Neutrophil (primary cell): Measurements from ENCODE around the gene CLEC20A.

Source experiments
- H3K27ac ChIP-seq: fragments of 200-600 bp; sonication (generic); 2 replicates; pipeline ENCODE4 v1.5.1; 2016; ENCODE audit warnings: mild to moderate bottlenecking, moderate library complexity
- H3K27me3 ChIP-seq: fragments of 200-600 bp; sonication (generic); 2 replicates; pipeline ENCODE4 v1.6.0; 2016; ENCODE audit warnings: mild to moderate bottlenecking
- H3K36me3 ChIP-seq: fragments of 200-600 bp; sonication (generic); 2 replicates; pipeline ENCODE4 v1.5.1; 2017
- H3K4me1 ChIP-seq, 2 experiments: fragments of 200-600 bp in 1 of 2; sonication (generic) in 1 of 2; 1 replicate in 1 of 2; 2 replicates in 1 of 2; pipeline versions ENCODE4 v1.5.1 to v1.6.1; 2013 to 2016; ENCODE audit warnings: low read depth in 1 of 2, low read length in 1 of 2, mild to moderate bottlenecking in 1 of 2, moderate library complexity in 1 of 2; ENCODE audit not compliant: control insufficient read depth in 1 of 2, insufficient read depth in 1 of 2
- H3K4me3 ChIP-seq, 2 experiments: fragments of 200-600 bp in 1 of 2; sonication (generic) in 1 of 2; 1 replicate in 1 of 2; 2 replicates in 1 of 2; pipeline ENCODE4 v1.5.1; 2013 to 2016; ENCODE audit warnings: low read depth in 1 of 2, low read length in 1 of 2, mild to moderate bottlenecking in 1 of 2, moderate library complexity in 1 of 2
- H3K9me3 ChIP-seq: fragments of 200-600 bp; sonication (generic); 2 replicates; pipeline ENCODE4 v1.5.1; 2016
- TF ChIP-seq, protein P1 (sequence below): fragments of 200-600 bp; sonication (generic); IDR thresholded peaks from 2 replicates; pipeline ENCODE4 v1.5.1; 2016; ENCODE audit warnings: antibody characterized with exemption

Gene CLEC20A

DNA sequence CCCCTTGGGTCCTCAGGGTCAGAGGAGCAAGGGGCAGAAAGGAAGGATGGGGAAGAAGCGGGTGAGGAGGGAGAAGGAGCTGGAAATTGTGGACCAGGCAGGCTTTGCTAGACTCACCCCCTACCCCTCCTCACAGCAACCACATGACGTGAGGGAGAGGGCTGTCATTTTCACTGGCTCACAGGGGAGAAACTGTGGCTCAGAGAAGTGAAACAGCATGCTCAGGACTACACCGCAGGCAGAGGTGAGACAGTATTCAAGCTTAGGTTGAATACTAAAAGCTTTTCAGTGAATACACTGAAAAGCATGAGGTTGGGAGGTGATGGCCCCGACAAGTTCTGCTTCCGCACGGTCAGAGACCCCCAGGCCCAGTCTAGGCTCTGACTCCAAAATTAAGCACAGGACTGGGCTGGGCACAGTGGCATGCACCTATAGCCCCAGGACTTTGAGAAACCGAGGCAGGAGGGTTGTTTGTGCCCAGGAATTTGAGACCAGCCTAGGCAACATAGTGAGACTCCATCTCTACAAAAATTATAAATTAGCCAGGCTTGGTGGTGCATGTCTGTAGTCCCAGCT lies 1.2 kb upstream of the CLEC20A start:
- Histone ChIP-seq H3K36me3 (no peaks in the 10 kb centered on the region), H3K27ac (no peak overlapping the region)
- TF ChIP-seq, protein P1, sequence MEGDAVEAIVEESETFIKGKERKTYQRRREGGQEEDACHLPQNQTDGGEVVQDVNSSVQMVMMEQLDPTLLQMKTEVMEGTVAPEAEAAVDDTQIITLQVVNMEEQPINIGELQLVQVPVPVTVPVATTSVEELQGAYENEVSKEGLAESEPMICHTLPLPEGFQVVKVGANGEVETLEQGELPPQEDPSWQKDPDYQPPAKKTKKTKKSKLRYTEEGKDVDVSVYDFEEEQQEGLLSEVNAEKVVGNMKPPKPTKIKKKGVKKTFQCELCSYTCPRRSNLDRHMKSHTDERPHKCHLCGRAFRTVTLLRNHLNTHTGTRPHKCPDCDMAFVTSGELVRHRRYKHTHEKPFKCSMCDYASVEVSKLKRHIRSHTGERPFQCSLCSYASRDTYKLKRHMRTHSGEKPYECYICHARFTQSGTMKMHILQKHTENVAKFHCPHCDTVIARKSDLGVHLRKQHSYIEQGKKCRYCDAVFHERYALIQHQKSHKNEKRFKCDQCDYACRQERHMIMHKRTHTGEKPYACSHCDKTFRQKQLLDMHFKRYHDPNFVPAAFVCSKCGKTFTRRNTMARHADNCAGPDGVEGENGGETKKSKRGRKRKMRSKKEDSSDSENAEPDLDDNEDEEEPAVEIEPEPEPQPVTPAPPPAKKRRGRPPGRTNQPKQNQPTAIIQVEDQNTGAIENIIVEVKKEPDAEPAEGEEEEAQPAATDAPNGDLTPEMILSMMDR = no peak

DNA sequence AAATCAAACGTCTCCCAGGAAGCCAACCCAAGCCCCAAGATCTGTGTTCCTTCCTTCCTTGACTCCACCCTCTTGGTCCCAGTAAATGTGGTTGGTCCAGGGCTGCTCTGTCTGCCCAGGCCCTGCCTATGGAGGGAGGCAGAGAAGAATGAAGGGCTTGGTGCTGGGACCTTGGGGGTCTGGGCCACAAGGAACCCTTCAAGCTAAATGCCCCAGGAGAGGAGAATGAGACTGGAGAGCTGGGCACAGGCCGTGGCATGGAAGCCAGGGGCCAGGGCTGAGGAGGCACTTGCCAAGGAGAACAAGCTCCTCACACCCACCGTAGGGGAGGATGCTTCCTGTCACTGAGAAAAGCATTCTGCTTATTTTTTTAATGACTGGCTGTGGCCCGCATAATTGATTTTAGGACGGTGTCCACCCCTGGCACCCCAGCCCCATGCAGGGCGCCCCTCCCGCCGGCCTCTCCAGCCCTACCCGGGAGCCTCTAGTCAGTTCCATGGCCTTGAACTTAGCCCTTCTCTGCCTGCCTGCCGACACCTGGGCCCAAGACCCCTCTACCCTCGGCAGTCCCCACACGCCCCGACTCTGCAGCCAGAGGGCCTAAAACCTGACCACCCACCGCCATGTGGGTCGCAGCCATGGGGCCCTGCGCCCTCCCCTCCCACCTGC lies 889 bp downstream of the CLEC20A start:
- Histone ChIP-seq H3K36me3 (no peaks in the 10 kb centered on the region), H3K27ac (no peak overlapping the region), H3K4me3 (no peak overlapping the region), H3K27me3 (no peaks in the 10 kb centered on the region), H3K4me1 (no peaks in the 10 kb centered on the region), H3K9me3 (no peaks in the 10 kb centered on the region)
- TF ChIP-seq, protein P1 = no peak

More for the DNA sequence above, 1.2 kb upstream of the CLEC20A start:
- no peak overlapping the region for H3K4me3 ChIP-seq
- H3K4me1 ChIP-seq = no peaks in the 10 kb centered on the region
- no peaks in the 10 kb centered on the region for H3K27me3 ChIP-seq
- H3K9me3 ChIP-seq = no peaks in the 10 kb centered on the region

DNA sequence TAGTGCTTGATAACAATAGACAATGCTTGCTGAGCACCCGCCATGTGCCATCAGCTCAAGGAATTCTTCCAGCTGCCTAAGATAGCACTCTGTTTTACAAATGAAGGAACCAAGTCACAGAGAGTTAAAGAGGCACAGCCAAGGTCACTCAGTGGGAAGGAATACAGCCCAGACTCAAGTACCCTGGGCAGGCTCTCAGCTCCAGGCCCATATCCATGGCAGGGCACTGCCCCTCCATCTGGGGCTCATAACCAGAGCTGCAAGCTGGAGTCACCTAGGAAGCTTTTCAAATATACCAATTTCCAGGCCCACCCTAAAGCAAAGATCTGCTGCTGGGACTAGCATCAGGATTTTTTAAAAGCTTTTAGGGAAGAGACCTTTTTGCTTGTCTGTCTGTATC lies 1.6 kb downstream of the CLEC20A start:
- H3K4me1 ChIP-seq = no peaks in the 10 kb centered on the region
- TF ChIP-seq, protein P1 = no peak
- H3K27me3 ChIP-seq = no peaks in the 10 kb centered on the region
- H3K9me3 ChIP-seq = no peaks in the 10 kb centered on the region
- no peaks in the 10 kb centered on the region for H3K36me3 ChIP-seq
- no peak overlapping the region for H3K27ac ChIP-seq
- no peak overlapping the region for H3K4me3 ChIP-seq

DNA sequence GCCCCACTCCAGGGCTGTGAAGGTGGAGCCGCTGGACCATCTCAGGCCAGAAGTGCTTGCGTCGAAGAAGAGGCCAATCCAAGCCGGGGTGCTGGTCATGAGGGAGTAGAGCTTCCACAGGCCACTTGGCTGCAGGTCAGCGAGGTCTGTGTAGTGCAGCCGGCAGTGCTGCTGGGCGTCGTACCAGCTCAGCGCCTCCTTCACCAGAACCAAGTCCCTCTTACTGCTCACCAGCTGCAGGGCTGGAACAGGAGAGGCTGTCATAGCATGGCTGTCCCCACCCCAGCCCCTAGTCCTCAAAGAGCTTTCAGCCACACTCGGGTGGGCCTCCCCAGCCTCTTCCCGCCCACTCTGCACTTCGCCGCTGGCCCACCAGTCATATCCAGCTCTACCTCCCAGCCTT lies 2.2 kb downstream of the CLEC20A start:
- no peak overlapping the region for H3K4me3 ChIP-seq
- H3K4me1 ChIP-seq = no peaks in the 10 kb centered on the region
- H3K36me3 ChIP-seq = no peaks in the 10 kb centered on the region
- no peak overlapping the region for H3K27ac ChIP-seq
- no peaks in the 10 kb centered on the region for H3K27me3 ChIP-seq
- TF ChIP-seq, protein P1 = no peak
- no peaks in the 10 kb centered on the region for H3K9me3 ChIP-seq

DNA sequence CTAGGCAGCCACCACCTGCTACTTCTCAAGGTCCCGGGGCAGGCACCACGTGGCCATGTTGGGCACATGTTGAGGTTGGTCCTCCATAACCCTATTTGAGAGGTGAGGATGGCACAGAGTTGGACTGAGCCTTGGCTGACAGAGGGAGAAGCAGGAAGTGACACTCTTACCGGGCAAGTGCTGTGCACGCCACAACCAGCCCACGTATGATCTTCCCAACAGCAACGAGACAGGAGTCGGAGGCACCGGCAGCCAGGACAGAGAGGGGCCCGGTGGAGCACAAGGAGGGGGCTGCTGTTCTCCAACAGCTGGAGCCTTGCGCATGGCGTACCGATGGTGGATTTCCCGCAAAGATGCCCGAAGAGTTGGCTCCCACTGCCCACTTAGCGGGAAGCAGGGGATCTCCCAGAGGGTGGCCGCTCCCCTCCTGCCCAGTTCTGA lies 3.4 kb downstream of the CLEC20A start:
- H3K27ac ChIP-seq = no peak overlapping the region
- no peaks in the 10 kb centered on the region for H3K27me3 ChIP-seq
- no peaks in the 10 kb centered on the region for H3K4me1 ChIP-seq
- no peaks in the 10 kb centered on the region for H3K9me3 ChIP-seq
- H3K4me3 ChIP-seq = no peak overlapping the region
- H3K36me3 ChIP-seq = no peaks in the 10 kb centered on the region
- TF ChIP-seq, protein P1 = no peak
